OCI-LY3 (cell line): Measurements from ENCODE around the gene PAFAH1B2.

ENCODE experiments used
- CTCF ChIP-seq: fragments of 200-600, 300-600 bp; sonication (generic); IDR thresholded peaks from 2 replicates; pipeline ENCODE4 v1.5.1; 2014; ENCODE audit warnings: antibody characterized with exemption, low read length, low read depth
- EZH2phosphoT487 ChIP-seq: fragments of 200-600 bp; shearing (Covaris generic); IDR thresholded peaks from 2 replicates; pipeline ENCODE4 v1.6.1; 2018; ENCODE audit warnings: antibody characterized with exemption, mixed run types, low read depth

DNA sequence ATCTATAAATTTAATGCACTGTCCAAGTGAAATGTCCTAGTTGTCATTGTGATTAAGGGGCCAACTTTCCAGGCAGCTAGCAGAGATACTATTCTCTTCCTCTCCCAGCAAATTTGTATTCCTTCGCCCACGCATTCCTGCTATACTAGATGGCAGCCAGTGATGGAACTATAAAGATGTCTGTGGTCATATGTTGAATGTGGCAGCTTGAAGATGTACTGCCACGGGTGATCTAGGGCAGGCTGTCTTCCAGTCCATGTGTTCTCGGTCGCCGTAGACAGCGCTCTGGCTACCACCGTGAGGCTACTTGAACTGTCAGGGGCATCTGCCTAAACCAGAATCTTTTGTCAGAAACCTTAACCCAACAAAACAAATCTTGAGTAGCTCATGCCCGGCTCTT lies 26.1 kb downstream of the PAFAH1B2 start:
- TF ChIP-seq CTCF (no peak), EZH2phosphoT487 (no peak)
